Ramos (cell line): ENCODE data around the gene NCOR2.

Experiments
- in situ Hi-C: fragments of 300-500 bp; cut with MboI; formaldehyde crosslinking; loops from one replicate; pipeline ENCODE4 v1.14.3; 2022; ENCODE audit warnings: low sequenced_read_pairs; ENCODE audit not compliant: unreplicated experiment

NCOR2 gene

DNA sequence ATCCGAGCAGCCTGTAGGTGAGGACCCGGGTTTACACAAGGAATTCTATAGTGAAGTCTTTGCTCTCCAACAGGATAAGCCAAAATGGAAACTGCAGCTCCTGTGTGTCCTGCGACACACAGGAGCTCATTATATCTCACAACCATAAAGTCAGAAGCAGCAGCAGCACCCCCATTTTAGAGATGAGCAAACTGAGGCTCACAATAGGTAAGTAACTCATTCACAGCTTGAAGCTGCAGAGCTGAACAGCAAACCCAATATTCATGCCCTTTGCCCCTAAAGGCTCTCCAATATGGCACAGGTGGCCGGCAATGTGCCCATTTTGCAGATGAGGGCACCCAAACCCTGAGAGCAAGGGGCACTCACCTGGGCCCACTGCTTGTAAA is 4.6 kb downstream of the NCOR2 start:
- in situ Hi-C loops: no loop called here

DNA sequence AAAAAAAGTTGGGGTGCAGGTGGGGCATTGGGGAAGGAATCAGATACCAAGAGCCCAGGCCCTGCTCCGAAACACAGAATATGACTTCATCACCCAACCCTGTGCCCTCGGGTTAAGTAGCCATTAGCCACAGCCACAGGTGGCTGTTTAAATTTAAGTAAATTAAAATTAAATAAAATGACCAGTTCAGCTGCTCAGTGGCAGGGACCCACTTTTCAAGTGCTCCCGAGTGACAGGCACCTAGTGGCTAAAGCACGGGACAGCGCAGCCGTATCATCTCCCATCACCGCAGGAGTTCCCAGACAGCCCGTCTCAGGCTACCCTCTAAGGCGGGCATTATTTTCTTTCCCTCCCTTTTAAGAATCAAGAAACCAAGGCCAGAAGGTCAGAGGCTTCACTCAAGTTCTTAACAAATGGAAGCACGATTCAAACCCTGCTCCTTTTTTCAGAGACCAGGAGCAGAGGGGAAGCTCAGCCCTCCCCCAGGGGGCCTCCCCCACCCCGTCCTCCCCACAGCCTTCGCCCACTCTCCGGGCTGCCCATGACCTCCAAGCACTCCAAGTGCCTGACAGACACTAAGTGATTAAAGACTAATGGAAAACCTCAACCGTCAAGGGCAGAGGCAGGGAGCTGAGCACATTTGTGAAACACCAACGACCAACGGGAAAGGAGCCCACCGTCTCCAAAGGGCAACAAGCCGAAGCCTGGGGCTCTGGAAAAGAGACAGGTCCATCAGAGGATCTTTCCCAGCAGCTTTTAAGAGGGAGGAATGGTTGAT is 5.2 kb downstream of the NCOR2 start:
- in situ Hi-C loops: no loop called here

DNA sequence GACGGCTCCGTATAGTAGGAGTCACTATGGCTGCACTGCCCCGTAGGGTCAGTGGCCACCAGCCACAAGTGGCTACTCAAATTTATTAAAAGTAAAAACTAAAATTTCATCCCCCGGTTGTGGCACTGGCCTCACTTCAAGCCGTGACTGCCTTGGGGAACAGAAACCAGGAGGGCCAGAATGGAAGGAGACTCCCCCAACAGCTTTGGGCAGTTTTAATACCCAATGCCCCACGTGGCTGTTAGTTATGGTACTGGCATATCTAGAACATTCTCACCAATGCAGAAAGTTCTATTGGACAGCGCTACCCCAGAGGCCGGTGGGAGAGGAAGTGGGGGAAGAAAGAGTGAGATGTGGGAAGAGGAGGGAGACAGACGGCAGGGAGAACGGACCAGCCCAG is 6.2 kb downstream of the NCOR2 start:
- in situ Hi-C loops: no loop called here

DNA sequence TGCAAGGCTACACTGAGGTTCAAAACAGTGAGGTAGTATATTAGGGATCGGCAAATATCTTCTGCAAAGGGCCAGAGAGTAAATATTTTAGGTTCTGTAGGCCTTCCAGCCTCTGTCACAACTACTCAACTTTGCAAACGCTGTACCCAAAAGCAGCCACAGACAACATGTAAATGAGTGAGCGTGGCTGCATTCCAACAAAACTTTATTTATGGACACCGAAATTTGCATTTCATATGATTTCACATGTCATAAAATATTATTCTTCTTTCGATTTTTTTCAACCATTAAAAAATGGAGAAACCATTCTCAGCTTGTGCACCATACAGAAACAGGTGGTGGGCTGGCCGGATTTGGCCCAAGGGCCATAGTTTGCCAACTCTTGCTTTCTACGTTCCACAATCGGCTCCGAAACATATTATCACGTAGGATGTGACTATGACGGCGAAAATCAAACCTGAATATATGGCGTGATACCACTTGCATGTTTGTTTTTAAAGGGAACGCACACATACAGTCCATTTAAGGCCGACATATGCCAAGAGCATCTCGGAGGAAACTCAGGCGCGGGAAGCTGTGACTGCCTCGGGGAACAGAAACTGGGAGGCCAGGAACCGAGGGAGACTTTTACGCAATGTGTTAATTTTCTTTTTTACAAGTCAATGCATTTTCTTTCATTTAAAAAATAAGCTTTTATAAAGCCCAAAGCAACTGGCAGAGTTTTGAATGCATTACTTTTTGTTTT is 7.1 kb downstream of the NCOR2 start:
- in situ Hi-C loops: no loop called here

DNA sequence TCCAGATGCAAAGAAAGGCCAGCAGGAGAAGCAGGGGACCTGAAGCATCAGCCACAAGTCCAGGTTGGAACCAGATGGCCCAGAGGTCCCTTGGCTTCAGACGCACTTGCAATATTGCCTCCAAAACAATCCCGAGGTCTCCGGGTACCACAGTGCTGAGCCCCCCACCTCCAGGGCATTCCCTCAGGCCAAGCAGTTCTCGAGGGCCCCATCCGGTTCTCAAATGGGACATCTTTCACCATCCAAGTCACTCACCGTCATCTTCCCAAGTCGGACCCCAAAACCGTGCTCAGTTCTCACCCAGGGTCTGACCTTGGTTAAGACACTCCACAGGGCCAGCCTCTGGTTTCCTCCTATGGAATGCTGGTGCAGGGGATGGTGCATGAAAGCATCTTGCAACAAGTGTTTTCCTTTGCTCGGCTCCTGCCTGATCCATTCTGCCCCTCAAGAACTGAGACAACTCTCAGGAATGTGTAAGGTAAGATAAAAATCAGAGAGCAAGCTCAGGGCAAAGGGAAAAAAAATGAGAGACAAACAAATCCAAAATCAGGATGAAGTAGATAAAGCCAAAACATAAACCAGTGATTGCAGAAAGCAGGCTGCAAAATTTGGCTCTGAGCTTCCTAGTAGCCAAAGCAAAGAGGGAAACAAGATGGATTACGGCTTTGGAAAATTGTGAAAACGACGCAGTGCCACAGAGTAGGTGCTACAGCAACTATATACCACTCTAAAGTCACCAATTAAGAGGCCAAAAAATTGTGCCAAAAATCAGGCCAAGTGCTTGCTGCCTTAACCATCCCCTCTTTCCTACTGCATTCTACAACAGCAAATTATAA is 8.0 kb downstream of the NCOR2 start:
- in situ Hi-C loops: no loop called here

DNA sequence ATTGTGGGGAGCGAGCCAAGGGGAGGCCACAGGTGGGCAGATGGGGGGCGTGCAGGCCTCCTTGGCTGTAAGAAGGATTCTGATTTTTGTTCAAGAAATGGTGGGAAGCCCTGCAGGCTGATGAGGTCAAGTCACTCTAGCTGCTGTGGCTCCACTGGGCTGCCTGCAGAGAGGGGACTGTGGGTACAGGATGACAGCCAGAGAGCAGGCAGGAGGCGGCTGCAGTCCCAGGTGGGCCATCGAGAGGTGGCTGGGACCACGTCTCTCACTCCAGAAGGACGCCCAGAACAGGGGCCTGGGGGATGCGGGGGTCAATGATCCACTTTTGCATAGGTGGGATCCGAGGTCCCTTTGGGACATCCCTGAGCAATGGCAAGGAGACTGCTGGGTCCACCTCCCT is 9.1 kb downstream of the NCOR2 start:
- in situ Hi-C loops: no loop called here

DNA sequence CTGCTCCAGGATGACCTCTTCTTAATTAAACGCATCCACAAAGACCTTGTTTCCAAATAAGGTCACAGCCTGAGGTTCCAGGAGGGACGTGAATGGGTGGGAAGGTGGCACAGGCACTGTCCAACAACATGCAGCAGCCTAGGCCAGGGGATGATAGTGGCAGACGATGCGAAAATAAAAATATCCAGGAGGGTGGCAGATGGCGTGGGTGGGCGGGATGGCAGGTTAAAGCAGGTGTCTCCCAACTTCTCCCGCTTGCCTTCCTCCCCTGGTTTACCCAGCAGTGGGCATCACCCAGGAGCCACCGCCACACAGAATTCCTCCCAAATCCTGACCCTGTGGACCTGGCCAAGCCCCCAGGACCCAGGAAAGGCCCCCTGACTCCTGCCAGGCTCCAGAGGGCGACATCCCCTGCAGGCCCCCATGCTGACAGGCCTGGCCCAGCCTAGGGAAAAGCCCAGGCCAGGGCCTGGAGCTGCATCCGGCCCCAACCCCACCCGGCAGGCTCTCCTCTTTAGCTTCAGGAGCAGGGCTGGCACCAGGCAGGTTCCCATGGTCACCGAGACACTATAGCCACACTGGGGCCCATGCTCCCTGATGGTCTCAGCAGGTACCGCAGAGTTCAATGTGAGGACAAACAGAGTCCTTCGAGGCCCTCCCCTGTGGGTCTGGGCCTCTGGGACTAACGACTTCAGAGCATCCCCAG is 9.7 kb downstream of the NCOR2 start:
- in situ Hi-C loops: no loop called here

DNA sequence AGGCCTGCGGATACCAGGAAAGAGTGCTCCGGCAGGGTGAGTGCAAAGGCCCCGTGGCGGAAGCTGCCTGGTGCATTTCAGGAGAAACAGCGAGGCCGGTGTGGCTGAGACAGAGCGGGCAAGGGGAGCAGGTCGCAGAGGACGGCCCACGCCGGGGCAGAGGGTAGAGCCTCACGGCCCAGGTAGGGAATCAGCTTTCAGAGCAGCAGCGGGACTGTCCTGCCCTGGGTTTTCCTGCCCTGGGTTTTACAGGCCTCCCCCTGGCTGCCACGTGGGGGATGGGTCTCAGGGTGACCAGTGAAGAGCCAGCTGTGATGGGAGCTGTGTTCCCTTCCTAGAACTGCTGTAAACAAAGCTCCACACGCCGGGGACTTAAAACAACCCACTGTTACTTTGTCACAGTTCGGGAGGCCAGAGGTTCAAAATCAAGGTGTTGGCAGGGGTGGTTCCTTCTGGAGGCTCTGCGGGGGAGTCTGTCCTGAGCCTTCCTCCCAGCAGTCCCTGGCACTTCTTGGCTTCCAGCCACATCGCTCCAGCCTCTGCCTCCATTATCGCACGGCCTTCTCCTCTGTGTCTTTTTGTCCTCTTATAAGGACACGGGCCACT is 10.4 kb downstream of the NCOR2 start:
- in situ Hi-C loops: no loop called here

DNA sequence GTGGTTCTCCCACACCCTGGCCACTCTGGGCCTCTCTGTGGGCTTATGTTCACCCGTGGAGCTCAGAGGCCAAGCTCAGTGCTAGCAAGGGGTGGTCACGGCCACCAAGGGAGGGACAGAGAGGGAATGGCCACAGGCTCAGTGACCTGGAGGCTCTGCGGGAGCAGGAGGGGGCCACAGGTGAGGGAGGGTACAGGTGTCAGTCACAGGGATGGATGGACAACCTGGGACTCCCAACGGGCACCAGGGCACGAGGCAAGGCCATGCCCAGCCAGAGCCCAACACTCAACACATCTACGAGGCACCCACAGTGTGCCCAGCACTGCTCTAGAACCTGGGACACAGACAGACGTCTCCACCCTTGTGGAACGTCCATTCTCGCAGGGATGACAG is 11.3 kb downstream of the NCOR2 start:
- in situ Hi-C loops: no loop called here

DNA sequence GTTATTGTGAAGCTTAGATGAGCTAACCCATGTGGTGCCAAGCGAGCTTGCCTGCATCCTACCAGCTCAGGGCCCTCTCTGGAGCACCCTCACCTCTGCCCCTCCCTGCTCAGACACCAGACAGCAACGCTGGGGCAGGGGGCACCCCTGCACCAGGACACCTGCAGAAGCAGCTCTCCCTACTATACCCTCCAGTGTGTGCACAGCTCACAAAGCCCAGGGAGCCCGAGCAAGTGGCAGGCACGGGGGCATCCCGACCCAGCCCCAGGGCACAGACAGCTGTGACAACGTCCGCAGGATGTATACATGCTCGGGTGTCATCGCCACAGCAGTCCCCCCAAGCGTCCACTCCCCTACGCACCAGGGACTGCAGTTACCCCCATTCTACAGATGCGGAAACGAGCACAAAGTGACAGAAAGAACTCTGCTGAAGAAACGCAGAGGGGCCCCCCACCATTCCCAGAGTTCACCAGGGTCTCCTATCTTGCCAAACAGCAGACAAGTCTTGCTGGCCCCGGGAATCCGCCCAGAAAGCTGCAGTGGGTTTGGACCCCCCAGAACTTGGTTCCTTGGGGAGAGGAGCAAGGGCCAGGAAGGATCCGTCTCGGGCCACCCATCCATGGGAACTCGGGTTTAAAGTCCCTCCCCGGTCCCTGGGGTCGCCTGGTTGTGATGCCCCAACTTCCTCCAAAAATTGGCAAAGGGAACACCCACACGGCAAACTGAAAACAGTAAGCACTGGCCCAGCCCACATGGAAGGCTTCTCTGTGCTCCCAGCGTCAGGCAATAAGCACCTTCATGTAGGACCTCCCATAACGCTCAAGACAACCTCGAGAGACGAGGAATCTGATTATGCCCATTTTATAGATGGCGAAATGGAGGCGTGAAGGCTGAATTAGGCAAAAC is 12.0 kb downstream of the NCOR2 start:
- in situ Hi-C loops: no loop called here

DNA sequence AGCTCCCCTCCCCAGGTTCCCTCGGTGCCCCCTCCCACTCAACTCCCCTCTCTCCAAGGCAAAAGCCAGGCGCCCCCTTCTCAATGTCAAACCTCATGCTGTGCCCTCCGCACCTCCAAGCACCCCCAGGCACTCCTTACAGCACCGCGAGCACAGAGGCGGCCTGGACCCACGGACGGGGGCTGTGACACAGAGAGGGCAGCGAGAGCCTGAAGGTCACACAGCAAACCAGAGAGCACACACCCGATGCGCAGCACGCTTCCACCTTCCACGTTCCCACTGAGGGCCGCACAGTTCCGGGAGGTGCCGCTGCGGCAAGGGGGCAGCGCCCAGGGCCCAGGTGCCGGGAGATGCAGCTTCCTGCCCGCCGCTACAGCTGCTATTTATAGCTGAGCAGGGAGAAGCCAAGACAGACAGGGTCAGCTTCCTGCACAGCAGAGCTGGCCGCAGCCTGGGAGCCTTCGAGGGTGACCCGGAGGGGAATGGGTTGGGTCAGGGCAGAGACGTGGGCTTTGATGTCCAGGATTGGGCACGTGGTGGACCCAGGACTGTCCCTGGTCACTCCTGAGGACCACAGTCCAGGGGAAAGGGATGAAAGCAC is 12.9 kb downstream of the NCOR2 start:
- in situ Hi-C loops: no loop called here

DNA sequence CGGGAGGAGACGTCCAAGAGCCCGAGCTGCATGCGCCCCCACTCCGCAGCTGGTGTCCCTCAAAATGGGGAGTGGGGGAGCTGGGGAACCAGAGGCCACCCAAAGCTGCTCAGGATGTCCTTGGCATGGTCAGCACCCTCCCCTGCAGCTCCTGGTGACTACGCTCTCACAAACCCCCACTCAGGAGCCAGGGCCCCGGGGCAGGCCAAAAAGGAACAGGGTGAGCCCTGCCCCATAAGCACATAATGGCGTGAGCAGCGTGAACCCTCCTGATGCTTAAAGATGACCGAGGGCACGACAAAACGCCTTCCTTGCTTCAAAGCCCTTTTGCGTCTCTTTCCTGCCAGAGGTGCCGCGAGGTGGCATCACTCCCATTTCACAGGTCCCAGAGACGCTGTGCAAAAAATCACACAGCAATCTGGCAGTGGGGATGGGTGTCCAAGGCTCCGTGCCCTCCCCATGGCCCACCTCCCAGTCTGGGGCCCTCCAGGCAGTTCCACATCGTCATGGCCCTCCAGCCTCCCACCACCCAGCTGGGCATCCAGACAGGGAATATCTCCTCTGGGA is 13.5 kb downstream of the NCOR2 start:
- in situ Hi-C loops: no loop called here

DNA sequence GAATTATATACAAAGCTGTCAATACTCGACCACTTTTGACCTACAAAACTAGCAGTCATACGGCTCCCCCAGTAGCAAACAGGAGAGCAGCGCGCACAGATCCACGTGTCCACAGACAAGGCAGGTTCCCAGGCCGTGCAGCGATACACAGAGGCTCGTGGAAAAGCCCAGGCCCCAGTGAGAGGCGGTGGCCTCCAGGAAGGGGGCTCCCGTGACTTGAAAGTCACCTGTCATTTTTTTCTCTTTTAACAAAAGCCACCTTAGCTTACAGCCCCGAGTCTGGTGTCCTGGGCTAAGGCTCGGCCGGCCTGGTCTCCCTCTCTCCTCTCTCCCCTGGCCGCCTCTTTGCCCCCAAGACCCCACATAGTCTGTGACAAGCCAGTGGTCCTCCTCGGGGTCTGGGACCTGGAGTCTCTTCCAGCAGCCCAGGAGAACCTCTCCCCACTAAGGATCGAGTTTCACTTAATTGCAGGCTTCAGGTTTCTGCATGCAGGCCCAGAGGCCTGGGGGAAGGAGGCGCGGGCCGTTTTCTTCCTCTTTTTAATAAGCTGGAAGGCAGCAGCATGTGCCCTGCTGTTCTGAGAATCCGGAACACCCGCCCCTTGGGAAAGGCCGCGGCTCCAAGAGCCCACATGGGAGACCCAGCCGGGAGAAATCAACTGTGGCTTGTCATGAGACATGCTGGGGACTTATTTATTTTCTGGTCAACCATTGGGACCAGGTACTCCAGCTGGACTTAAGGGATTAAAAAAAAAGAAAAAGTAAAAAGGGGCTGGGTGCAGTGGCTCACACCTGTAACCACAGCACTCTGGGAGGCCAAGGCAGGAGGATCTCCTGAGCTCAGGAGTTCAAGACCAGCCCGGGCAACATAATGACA is 15.9 kb downstream of the NCOR2 start:
- in situ Hi-C loops: no loop called here

DNA sequence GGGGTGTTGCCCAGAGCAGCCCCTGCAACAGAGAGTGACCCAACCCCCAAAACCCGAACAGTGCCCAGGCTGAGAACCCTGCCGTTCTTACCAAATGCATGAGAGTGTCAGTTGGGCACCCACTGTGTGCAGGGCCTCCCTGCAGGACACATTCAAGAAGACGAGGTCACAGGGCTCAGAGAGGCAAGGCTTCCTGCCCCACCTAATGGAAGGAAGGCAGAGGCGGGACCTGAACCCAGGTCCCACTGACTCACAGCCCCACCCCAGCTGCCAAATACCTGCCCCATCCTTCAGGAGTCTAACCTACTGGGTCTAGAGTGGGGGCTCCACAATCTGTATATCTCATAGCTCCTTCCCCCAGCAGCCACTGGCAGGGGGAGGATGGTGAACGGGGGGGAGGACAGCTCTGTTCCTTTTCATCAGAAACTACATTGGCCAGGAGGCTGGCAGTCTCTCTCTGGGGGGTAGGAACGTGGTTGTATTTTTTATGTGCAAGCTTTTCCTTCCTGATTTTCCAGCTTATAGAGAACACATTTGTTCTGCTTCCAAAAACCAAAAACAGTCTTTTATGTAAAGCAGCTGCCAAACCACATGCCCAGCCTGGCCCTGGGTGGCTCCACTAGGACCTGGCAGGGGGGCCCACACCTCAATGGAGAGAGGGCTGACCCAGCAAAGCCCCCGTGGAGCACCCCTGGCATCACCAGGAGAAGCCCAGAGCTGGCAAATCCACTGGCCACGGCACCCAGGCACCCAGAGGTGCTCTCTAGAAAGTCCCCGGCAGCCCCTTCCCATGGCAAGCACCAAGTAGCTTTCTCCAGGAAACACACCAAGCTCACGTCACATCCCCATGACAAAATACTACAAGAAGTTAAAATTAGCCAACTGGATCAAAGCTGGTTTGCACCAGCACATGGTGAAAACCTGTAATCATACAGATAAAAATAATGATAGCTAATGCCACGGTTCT is 17.0 kb downstream of the NCOR2 start:
- in situ Hi-C loops: no loop called here

DNA sequence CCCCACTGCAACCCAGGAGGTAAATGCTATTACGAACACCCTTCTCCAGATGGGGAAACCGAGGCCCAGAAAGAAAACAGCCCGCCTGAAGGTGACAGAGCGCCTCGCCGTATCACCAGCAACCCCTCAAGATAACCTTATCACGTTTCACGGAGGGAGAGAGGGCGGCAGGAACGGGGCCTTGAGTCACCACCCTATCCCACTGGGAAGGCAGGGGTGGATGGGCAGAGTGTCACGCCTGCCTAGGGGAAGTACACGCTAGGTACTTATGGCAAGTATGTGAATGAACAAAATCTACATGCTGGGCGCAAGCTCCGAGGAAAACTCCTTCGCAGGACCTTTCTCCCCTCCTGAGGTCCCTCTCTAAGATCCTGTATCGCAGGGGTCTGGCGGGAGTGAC is 17.8 kb downstream of the NCOR2 start:
- in situ Hi-C loops: no loop called here

DNA sequence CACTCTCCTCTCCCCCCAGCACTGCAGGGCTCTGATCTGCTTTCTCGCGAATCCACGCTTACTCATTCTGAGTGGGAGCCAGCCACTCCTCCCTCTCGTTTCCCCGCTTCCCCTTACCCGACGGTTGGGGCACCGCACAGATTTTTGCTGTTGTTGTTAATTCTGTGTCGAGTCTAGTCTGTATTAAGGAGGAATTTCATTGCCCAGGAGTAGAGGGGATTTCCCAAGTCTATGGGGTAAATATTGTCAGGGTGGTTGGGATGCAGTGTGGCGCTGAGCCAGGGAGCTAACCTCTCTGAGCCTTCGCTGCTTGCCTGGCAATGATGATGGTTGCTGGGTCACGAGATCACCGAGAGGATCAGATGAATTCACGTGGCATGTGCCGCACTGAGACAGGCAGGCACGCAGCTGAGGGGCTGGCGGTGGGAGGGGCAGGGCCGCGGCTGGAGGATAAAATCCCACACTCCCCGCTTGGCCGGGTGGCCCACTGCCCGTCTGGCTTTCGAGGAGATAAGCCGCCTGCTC is 18.5 kb downstream of the NCOR2 start:
- in situ Hi-C loops: no loop called here
